SKM-1 (cell line): ENCODE results near the gene GALNTL6.

Experiments used
- DNase-seq: peaks from one replicate; lab custom pipeline; 2025; ENCODE audit not compliant: unreplicated experiment; lab: John Stamatoyannopoulos, UW

The GALNTL6 gene

DNA sequence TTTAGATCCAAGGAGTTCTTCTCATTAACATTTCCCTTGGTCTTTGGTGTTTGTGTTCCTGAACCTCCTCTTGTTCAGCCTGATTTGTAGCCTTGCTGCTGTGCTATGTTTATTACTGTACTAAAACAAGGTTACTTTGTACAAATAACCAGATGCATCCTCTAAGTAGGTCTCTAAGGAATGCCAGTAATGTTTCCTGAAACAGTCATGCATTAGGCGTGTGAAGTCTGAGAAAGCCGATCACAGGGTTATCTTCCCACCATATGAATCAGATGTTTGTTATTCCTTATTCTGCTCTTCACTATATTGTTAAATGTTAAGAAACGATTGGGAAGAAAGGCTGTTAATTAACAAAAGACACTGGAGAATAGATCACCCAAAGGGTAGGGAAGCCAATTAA, 66.9 kb downstream of the GALNTL6 start:
- DNase-seq: no peak

DNA sequence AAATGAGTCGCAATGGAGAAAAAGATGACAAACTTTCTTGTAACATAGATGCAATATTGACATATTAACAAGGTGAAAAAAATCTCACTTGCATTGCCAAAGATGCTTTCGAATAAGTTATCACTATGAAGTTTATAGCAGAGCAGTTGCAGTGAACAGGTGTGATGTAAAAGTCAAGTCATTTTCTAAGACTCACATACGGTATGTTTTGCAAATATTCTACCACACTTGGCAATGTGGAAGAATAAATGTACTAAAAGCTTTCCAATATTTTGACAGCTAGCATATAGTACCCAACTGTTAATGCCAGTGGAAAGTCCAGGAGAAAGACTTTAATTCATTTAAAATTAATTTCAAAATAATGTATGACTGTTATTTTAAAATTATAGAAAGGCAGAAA, 76.5 kb downstream of the GALNTL6 start:
- DNase-seq: no peak

GRCh38 chr4:171891038-171891437, 77.8 kb downstream of the GALNTL6 start:
- DNase-seq: no peak

DNA sequence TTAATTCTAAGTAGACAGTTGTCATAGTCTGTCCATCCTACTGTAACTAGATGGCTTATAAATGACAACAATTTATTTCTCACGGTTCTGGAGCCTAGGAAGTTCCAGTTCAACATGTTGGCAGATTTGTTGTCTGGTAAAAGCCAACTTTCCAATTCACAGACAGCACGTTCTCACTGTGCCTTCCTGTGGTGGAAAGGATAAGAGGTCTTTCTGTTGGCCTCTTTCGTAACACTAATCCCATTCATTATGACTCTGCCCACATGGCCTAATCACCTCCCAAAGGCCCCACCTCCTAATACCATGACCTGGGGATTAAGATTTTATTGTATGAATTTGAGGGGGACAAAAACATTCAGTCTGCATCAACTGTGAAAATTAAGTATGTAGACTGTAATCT, 83.2 kb downstream of the GALNTL6 start:
- no peak for DNase-seq

- no peak for DNase-seq
Measured at GRCh38 chr4:171919314-171919713, 106.1 kb downstream of the GALNTL6 start.

DNA sequence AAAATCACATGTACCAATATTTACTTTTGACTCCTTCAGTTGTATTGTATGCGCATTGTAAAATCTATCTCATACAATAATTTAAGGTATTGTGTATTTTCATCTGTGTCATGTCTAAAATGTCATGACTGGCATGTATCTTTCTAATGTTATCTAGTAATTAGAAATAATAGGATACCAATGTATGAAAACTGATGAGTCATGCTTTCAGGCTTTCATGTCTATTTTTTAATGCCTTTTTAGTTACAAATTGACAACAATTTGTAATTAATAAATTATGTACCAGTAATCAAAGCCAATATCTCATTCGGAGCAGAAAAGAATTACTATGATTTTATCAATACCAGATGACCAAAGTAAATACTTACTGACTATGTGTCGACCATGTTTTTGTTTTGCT, 107.7 kb downstream of the GALNTL6 start:
- no peak for DNase-seq

DNA sequence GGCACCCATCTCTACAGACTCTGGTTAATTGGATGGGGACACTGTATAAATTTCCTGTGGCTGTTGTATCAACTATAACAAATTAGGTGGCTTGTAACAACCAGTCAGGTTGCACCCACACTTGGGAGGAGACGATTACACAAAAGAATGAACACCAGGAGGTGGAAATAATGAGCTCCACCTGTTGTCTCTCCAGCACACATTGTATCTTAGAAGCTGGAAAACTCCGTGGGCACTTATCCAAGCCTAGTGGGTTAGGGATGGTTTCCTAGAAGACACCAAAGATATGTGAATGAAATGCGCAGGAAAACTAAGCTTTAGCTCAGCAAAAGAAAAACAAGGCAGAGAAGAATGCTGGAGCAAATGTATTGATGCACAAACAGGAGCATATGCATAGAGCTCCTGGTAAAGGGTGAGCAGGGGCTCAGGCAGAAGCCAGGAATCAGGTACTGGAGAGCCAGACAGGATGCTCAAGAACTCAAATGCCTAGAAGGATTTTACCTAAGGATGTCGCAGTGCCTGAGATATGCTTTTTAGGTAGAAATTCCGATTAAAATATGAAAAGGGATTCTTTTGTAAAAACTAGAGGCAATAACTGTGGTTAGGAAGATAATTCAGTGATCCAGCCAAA, 111.7 kb downstream of the GALNTL6 start:
- DNase-seq: no peak

DNA sequence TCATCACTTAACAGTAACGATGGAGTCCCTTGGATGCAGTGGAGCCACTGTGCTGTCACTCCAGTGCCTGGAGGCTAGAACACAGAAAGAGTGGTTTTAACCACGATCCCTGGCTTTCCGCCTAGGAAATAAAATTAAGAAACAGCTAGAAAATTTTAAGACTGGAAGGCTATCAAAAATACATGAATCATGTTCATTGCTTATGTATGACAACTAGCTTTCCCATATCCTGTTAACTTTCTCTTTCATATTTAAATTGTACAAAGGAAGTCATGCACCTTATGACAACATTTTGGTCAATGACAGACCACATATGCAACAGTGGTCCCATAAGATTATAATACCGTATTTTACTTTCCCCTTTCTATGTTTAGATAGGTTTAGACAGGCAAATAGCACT, 115.1 kb downstream of the GALNTL6 start:
- no peak for DNase-seq

DNA sequence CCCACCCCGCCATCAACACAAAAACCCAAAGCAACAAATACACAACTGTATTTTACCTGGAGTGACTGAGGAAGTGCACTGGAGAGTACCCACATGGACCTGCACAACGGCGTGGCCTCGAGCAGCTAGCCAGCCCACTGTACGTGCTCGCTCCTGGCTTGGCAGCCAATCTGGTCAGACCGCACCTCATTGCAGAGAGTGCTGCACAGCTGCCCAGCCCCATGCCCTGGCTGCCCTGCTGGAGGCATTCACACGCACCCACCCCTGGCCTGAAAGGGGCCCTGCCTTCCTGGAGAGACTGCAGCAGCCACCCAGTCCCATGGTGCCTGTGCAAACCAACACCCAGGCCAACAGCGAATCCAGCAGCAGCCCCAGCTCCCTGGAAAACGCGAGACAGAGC, 116.3 kb downstream of the GALNTL6 start:
- DNase-seq: no peak

GRCh38 chr4:171929907-171930306, 116.7 kb downstream of the GALNTL6 start:
- DNase-seq: no peak

GRCh38 chr4:171932238-171932637, 119.0 kb downstream of the GALNTL6 start:
- DNase-seq: no peak

DNA sequence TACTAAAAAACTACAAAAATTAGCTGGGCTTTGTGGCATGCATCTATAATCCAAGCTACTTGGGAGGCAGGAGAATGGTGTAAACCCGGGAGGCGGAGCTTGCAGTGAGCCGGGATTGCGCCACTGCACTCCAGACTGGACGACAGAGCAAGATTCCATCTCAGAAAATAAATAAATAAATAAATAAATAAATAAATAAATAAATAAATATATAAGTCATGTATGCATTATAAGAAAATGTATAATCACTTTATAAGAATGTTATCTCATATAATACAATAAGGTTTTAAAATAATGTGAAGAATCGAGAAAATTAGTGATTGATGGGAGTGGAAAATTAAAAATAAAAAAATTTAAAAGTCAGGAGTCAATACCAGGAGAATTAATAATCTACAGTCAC, 127.5 kb downstream of the GALNTL6 start:
- DNase-seq: no peak

DNA sequence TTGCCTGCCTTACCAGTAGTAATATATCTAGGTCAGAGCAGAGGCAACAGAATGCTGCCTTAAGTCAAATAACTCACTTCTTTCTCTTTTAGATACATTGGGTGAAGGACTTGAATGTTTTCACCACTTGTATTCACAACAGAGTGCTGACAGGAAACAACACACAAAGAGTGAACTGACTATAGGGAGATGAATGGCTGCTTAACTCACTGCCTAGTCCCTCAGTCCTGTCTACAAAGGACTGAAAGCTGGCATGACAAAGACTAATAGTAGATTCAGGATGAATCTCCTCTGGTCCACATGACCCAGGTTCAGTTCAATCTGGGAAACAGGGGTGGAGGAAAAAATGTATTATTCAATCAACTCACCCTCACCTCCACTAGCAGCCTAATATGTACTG, 134.2 kb downstream of the GALNTL6 start:
- no peak for DNase-seq

- DNase-seq: no peak
Measured at GRCh38 chr4:171948038-171948437, 134.8 kb downstream of the GALNTL6 start.

DNA sequence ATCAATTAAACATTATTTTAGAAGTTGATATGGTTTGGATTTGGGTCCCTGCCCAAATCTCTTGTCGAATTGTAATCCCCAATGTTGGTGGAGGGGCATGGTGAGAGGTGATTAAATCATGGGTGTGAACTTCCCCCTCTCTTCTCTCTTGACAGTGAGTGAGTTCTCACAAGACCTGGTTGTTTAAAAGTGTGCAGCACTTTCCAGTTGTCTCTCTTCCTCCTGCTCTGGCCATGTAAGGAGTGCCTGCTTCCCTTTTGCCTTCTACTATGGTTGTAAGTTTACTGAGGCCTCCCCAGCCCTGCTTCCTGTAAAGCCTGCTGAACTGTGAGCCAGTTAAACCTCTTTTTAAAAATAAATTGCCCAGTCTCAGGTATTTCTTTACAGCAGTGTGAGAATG, 141.4 kb downstream of the GALNTL6 start:
- peak; percentile 47 for DNase-seq

DNA sequence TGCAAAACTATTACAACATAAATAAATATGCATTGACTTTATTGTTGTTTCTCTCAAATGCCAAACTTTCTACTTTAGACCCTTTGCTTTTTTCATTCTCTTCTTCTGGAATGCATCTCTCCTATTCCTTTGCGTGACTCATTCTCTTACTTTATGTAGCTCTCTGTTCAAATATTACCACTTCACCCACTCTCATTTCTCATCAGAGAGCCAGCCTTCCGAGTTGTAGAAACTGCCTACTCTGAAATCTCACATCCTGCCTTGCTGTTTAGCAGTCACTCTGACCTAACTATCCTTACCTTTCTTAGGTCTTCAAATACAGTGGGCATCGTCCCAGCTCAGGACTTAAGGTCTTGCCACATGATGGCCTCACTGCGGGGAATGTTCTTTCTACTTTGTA, 143.5 kb downstream of the GALNTL6 start:
- DNase-seq: no peak

GRCh38 chr4:171962110-171962509, 148.9 kb downstream of the GALNTL6 start:
- no peak for DNase-seq

DNA sequence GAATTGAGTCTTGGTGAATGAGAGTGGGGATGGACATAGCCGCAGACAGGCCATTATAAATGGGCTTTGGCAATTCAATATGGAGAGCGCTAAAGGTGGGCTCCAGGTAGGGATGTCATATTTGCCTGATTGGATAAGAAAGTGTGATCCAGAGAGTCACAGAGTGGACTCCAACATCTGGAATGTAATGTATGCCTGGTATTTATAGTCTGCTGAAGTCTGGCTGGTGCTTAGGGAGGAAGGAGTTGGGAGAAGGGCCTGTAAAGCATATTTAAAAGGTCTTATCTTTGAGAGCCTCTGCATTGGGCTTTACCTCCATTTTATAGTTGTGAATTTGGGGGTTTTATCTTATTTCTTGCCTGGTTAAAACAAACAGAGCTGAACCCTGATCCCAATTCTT, 153.2 kb downstream of the GALNTL6 start:
- DNase-seq: no peak

DNA sequence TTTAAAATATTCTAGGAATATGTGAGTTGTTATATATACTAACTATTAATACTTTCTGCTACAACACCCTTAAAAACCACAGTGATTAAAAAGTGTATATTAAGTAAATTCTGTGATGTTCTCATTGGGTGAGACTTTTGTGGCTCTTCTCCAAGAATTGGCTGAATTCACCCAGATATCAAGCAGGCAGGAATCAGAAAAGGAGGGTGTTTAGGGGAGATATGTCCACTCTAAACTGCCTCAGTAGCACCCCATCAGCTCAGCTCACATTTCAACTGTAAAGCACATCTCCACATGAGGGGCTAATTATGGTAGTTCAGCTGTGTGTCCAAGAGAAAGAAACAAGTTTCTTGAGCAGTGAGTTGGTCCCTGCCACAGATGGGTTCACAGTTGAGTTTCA, 165.0 kb downstream of the GALNTL6 start:
- no peak for DNase-seq

GRCh38 chr4:171979461-171979860, 166.3 kb downstream of the GALNTL6 start:
- DNase-seq: no peak

GRCh38 chr4:171981185-171981584, 168.0 kb downstream of the GALNTL6 start:
- DNase-seq: no peak

DNA sequence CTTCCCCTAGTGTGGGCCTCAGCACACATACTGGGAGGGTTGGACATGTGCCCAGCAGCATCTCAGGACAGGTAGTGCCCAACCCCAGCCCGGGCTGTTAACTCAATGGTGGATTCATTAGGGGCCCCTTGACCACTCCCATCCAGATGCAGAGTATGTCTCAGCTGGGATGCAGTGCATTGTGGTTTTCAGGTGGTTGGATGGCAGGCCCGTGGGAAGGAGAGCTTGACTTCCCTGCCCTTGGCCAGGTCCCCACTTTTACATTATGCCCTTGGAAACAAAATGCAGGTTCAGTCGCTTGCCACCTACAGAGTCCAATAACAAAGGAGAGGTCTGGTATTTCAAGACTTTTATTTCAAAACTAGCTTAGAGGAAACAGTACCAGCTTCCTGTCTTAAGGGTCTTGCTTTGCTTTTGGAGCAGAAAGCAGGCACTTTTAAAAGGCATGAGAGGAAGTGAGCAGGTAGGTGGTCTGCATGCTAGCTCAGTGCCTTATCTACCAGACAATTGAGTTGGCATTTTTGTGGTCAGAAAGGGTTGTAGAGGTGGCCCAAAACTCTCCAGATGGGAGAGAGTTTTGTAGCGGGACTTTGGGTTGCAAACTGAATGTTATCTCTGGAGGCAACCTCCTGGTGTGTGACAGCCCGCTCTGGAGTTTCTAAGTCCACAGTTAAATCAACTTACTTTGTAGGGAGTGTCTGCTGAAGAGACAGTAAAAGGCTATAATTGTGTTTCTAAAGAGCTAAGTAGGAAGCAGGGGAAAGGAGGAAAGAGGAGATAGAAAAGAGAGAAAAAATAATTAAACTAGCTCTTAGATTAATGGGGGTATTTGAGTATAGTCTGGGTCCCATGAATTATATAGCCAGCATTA, 171.0 kb downstream of the GALNTL6 start:
- no peak for DNase-seq

DNA sequence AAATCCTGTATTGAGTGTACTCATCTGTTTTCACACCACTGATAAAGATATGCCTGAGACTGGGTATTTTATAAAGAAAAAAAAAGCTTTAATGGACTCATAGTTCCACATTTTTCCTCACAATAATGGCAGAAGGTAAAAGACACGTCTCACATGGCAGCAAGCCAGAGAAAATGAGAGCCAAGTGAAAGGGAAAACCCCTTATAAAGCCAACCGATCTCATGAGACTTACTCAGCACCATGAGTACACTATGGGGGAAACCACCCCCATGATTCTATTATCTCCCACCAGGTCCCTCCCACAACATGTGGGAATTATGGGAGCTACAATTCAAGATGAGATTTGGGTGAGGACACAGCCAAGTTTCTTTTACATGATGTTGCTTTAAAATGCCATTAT, 171.9 kb downstream of the GALNTL6 start:
- DNase-seq: no peak
